Measurements from ENCODE around the gene NELL2. TPM values are rescaled to one million over a fixed set of nuclear protein-coding genes. Genes with fewer than 3 reads are reported as not detected.

Gene NELL2
- total and polyA plus RNA-seq, 9 of the 15 experiments (the other 6 are each of a cell fraction or from before 2014, with no cell fraction given): 0.32 to 1.1 (median 0.53) TPM

DNA sequence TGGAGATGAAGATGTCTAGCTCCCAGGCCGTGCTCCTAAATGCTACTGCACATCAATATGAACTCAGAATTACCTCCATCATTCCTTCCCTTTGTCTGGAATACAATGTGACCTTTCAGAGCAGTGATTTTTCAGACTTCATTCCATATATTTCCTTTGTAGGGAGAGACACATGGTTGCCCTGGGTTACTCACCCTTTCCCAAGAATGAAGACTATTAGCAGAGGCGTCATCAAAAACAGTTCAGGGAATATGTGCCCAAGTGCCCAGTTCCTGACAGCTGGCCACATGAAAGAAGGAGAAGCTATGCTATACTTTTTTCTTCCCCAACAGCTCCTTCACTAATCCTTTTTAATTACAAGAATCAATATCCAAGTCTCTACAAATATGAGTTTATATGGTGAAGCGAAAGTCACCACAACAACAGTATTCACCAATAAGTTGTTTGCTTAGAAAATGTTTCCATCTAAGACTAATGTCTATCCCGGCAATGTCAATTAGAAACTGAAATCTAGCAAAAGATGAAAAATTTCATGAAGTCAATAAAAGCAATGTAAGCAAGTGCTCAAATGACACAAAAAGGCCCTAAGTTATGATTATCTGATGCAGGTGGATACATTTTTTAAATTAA lies 17.8 kb downstream of the NELL2 start:
- FAIRE-seq: no peak
- in situ Hi-C loops (cut with MboI) (no loop called here), intact Hi-C loops (cut with micrococcal nuclease) (no loop called here)
- 1% methylated on average over 4 of the region's 4 CpGs for WGBS (ENCODE audit: insufficient coverage, low coverage, missing lambda C conversion rate)
- TF ChIP-seq, protein P1, sequence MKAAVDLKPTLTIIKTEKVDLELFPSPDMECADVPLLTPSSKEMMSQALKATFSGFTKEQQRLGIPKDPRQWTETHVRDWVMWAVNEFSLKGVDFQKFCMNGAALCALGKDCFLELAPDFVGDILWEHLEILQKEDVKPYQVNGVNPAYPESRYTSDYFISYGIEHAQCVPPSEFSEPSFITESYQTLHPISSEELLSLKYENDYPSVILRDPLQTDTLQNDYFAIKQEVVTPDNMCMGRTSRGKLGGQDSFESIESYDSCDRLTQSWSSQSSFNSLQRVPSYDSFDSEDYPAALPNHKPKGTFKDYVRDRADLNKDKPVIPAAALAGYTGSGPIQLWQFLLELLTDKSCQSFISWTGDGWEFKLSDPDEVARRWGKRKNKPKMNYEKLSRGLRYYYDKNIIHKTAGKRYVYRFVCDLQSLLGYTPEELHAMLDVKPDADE (conservative IDR thresholded peaks at IDR 0.05; ENCODE audit: control insufficient read depth, low read depth, low read length): no peak
- TF ChIP-seq ZKSCAN3 (CRISPR knock-in tag; IDR thresholded peaks at IDR 0.05) (no peak), TGIF2 (CRISPR knock-in tag; IDR thresholded peaks at IDR 0.05) (no peak)
- TF ChIP-seq, protein P2, sequence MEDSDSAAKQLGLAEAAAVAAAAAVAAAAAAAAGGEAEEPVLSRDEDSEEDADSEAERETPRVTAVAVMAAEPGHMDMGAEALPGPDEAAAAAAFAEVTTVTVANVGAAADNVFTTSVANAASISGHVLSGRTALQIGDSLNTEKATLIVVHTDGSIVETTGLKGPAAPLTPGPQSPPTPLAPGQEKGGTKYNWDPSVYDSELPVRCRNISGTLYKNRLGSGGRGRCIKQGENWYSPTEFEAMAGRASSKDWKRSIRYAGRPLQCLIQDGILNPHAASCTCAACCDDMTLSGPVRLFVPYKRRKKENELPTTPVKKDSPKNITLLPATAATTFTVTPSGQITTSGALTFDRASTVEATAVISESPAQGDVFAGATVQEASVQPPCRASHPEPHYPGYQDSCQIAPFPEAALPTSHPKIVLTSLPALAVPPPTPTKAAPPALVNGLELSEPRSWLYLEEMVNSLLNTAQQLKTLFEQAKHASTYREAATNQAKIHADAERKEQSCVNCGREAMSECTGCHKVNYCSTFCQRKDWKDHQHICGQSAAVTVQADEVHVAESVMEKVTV (CRISPR knock-in tag; IDR thresholded peaks at IDR 0.05): no peak
- no TSS peak for BruUV-seq (replicated peaks)
- H3K27me3 ChIP-seq (ENCODE audit: control insufficient read depth in 2 of 2, insufficient read depth in 2 of 2, low read length in 2 of 2): no peaks in the 10 kb centered on the region
- no peaks in the 10 kb centered on the region for H3K4me1 ChIP-seq (replicated peaks in 1 of 2; ENCODE audit: control insufficient read depth in 2 of 2, insufficient read depth in 2 of 2, low read length in 2 of 2)
- H2AFZ ChIP-seq (ENCODE audit: low read depth, low read length): no peak overlapping the region
- no peak overlapping the region for H3K4me3 ChIP-seq
- H3K9ac ChIP-seq (ENCODE audit: insufficient read depth in 1 of 2, low read depth in 2 of 2, low read length in 2 of 2): no peak overlapping the region
- no peak overlapping the region for H3K27ac ChIP-seq (ENCODE audit: extremely low read depth, low read depth, low read length)
- ChIA-PET POLR2A (no interaction called here), CTCF (ENCODE audit: low intra/inter-chr PET ratio) (no interaction called here)
- H3K9me3 ChIP-seq (replicated peaks; ENCODE audit: control insufficient read depth, insufficient read depth, low read depth, low read length): no peaks in the 10 kb centered on the region
- H3K9me1 ChIP-seq (ENCODE audit: control insufficient read depth, insufficient read depth, low read length): no peaks in the 10 kb centered on the region
- no peaks in the 10 kb centered on the region for H4K20me1 ChIP-seq (replicated peaks; ENCODE audit: control insufficient read depth, insufficient read depth, low read length)
- H3K36me3 ChIP-seq (ENCODE audit: control insufficient read depth, insufficient read depth, low read length): no peaks in the 10 kb centered on the region
- no peak for ATAC-seq
- H3K4me2 ChIP-seq (ENCODE audit: insufficient read depth, low read length): no peak overlapping the region
- DNase-seq (ENCODE audit: extremely low read depth in 1 of 4, low spot score in 3 of 4): no peak
- no peaks in the 10 kb centered on the region for H3K79me2 ChIP-seq (ENCODE audit: control insufficient read depth, insufficient read depth, low read length)

All from K562 (cell line).